Uterus (tissue), 2 donors: Measurements from ENCODE around the gene SWT1.

Source experiments
- CTCF ChIP-seq, 4 experiments: fragments of 200-600 bp in 2 of 4; fragments of 450-650 bp in 2 of 4; sonication (generic) in 2 of 4; IDR thresholded peaks; one replicate each; pipeline ENCODE4 v1.5.1; 2016 to 2019; ENCODE audit warnings: antibody characterized with exemption in 4 of 4, mild to moderate bottlenecking in 2 of 4, moderate library complexity in 1 of 4
- POLR2A ChIP-seq, 2 donors: fragments of 450-650 bp; IDR thresholded peaks; one replicate each; pipeline ENCODE4 v1.6.1; 2016; ENCODE audit warnings: antibody characterized with exemption in 2 of 2, mild to moderate bottlenecking in 1 of 2, moderate library complexity in 1 of 2

DNA sequence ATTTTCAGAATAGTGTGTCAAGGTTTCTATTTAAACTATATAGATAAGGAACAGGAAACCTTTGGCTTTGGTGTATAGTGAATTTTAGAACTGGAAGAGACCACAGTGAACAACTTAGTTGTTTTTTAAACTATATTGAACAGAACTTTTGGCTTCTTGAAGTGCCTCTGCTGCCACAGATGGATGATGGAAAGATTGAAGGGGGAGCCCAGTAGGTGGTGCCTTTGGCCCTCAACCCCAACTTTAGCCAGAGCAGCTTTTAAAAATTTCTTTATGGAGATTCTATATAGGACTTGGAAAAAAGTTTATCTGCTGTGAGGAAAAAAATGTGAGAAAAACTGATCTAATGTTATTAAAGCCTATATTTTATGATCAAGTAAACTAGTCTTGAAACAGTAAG is 50.2 kb downstream of the SWT1 start:
- no peak for TF ChIP-seq POLR2A (IDR thresholded peaks at IDR 0.05)
- no peak for TF ChIP-seq CTCF (IDR thresholded peaks at IDR 0.05)
